HepG2 (cell line): ENCODE measurements around the gene LST1. TPM values are rescaled to one million over a fixed set of nuclear protein-coding genes. Genes with fewer than 3 reads are reported as not detected.

Experiments
- FOXA3 ChIP-seq: IDR thresholded peaks from 2 replicates; pipeline ENCODE4 v1.6.1; 2016; ENCODE audit warnings: missing genetic modification reagents, missing compliant biosample characterization
- GZF1 ChIP-seq: sonication (generic); formaldehyde crosslinking; IDR thresholded peaks from 2 replicates; pipeline ENCODE4 v1.5.1; 2020; ENCODE audit warnings: mild to moderate bottlenecking, missing genetic modification reagents
- KLF12 ChIP-seq: sonication (generic); formaldehyde crosslinking; IDR thresholded peaks from 2 replicates; pipeline ENCODE4 v1.4.0; 2020; ENCODE audit warnings: missing genetic modification reagents, borderline replicate concordance
- NAIF1 ChIP-seq: sonication (generic); formaldehyde crosslinking; IDR thresholded peaks from 2 replicates; pipeline ENCODE4 v1.5.0; 2020; ENCODE audit warnings: mild to moderate bottlenecking, missing genetic modification reagents, borderline replicate concordance
- TBX2 ChIP-seq: sonication (generic); formaldehyde crosslinking; IDR thresholded peaks from 2 replicates; pipeline ENCODE4 v1.5.0; 2020; ENCODE audit warnings: missing genetic modification reagents, mild to moderate bottlenecking, borderline replicate concordance
- ZFP36L1 ChIP-seq: sonication (generic); formaldehyde crosslinking; IDR thresholded peaks from 2 replicates; pipeline ENCODE4 v1.8.0; 2022; ENCODE audit warnings: mild to moderate bottlenecking, missing genetic modification reagents, moderate library complexity
- ZNF234 ChIP-seq: sonication (generic); formaldehyde crosslinking; conservative IDR thresholded peaks from 2 replicates; pipeline ENCODE4 v1.5.1; 2020; ENCODE audit warnings: mild to moderate bottlenecking, missing genetic modification reagents
- ZNF577 ChIP-seq: sonication (generic); formaldehyde crosslinking; IDR thresholded peaks from 2 replicates; pipeline ENCODE4 v1.4.0; 2020; ENCODE audit warnings: mild to moderate bottlenecking, low read depth, missing genetic modification reagents, borderline replicate concordance
- ZNF83 ChIP-seq: sonication (generic); formaldehyde crosslinking; IDR thresholded peaks from 2 replicates; pipeline ENCODE4 v1.4.0; 2020; ENCODE audit warnings: missing genetic modification reagents, mild to moderate bottlenecking, borderline replicate concordance
- ZSCAN12 ChIP-seq: sonication (generic); formaldehyde crosslinking; IDR thresholded peaks from 2 replicates; pipeline ENCODE4 v1.9.0; 2021; ENCODE audit warnings: mild to moderate bottlenecking, missing genetic modification reagents
- polyA plus RNA-seq, 8 experiments: library from polyadenylated mRNA; depleted of rRNA in 3 of 8; stranded (reverse) in 7 of 8; unstranded in 1 of 8; fragments of >200 nt; fragmentation: Illumina TruSeq in 4 of 8; extraction: Trizol in 4 of 8; gene quantifications; 2 replicates each; pipeline versions ENCODE4 v1.2.1 to v1.2.3, GENCODE V29; 2011 to 2016; ENCODE audit warnings: low read depth in 4 of 8, missing spikeins in 1 of 8, mixed read lengths in 1 of 8; ENCODE audit not compliant: insufficient read depth in 1 of 8
- total RNA-seq, 5 experiments: library from RNA; depleted of rRNA; stranded (reverse); fragments of >200 nt; fragmentation: Illumina TruSeq; extraction: Trizol; gene quantifications; 2 replicates each; pipeline ENCODE4 v1.2.3, GENCODE V29; 2016; ENCODE audit warnings: low read depth in 1 of 5
- TF ChIP-seq, protein P1 (sequence below): sonication (generic); formaldehyde crosslinking; IDR thresholded peaks from 2 replicates; pipeline ENCODE4 v1.4.0; 2020; ENCODE audit warnings: mild to moderate bottlenecking, missing genetic modification reagents
- TF ChIP-seq, protein P2 (sequence below): sonication (generic); formaldehyde crosslinking; IDR thresholded peaks from 2 replicates; pipeline ENCODE4 v1.4.0; 2020; ENCODE audit warnings: missing genetic modification reagents, borderline replicate concordance
- TF ChIP-seq, protein P3 (sequence below): sonication (generic); formaldehyde crosslinking; IDR thresholded peaks from 2 replicates; pipeline ENCODE4 v1.4.0; 2020; ENCODE audit warnings: missing genetic modification reagents
- TF ChIP-seq, protein P4 (sequence below): sonication (generic); formaldehyde crosslinking; IDR thresholded peaks from 2 replicates; pipeline ENCODE4 v1.5.0; 2020; ENCODE audit warnings: mild to moderate bottlenecking, missing genetic modification reagents, moderate library complexity

Gene LST1
- total and polyA plus RNA-seq, 2 of the 13 experiments (the other 11 are each of a cell fraction or from before 2014, with no cell fraction given), result not detected

DNA sequence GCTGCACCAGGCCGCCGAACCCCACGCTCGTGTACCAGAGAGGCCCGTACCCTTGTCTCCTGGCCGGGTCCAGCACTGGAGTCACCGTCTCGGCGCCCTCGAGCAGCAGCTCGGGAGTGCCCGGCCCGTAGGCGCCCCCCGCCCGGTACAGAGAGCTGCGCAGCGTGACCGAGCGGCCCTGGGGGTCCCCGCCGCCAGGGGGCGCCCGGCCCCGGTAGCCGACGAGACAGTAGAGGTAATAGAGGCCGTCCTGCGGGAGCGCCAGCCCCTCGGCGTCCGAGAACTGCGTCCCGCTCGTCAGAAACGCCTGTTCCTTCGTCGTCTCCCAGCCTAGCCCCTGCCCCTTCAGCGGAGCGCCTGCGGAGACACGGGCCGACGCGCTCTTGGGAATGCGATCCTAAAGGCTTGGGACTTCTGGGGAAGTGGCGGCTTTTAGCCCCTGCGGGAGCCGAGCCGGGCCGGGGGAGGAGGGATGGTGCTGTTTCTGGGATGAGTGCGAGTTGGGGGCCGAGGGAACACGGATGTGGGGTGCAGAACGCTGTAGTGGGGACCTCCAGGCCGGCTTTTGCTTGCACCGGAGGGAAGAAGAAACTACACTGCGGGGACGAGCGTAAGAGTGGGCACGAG is 5.2 kb upstream of the LST1 start (continued):
- TF ChIP-seq, protein P1, sequence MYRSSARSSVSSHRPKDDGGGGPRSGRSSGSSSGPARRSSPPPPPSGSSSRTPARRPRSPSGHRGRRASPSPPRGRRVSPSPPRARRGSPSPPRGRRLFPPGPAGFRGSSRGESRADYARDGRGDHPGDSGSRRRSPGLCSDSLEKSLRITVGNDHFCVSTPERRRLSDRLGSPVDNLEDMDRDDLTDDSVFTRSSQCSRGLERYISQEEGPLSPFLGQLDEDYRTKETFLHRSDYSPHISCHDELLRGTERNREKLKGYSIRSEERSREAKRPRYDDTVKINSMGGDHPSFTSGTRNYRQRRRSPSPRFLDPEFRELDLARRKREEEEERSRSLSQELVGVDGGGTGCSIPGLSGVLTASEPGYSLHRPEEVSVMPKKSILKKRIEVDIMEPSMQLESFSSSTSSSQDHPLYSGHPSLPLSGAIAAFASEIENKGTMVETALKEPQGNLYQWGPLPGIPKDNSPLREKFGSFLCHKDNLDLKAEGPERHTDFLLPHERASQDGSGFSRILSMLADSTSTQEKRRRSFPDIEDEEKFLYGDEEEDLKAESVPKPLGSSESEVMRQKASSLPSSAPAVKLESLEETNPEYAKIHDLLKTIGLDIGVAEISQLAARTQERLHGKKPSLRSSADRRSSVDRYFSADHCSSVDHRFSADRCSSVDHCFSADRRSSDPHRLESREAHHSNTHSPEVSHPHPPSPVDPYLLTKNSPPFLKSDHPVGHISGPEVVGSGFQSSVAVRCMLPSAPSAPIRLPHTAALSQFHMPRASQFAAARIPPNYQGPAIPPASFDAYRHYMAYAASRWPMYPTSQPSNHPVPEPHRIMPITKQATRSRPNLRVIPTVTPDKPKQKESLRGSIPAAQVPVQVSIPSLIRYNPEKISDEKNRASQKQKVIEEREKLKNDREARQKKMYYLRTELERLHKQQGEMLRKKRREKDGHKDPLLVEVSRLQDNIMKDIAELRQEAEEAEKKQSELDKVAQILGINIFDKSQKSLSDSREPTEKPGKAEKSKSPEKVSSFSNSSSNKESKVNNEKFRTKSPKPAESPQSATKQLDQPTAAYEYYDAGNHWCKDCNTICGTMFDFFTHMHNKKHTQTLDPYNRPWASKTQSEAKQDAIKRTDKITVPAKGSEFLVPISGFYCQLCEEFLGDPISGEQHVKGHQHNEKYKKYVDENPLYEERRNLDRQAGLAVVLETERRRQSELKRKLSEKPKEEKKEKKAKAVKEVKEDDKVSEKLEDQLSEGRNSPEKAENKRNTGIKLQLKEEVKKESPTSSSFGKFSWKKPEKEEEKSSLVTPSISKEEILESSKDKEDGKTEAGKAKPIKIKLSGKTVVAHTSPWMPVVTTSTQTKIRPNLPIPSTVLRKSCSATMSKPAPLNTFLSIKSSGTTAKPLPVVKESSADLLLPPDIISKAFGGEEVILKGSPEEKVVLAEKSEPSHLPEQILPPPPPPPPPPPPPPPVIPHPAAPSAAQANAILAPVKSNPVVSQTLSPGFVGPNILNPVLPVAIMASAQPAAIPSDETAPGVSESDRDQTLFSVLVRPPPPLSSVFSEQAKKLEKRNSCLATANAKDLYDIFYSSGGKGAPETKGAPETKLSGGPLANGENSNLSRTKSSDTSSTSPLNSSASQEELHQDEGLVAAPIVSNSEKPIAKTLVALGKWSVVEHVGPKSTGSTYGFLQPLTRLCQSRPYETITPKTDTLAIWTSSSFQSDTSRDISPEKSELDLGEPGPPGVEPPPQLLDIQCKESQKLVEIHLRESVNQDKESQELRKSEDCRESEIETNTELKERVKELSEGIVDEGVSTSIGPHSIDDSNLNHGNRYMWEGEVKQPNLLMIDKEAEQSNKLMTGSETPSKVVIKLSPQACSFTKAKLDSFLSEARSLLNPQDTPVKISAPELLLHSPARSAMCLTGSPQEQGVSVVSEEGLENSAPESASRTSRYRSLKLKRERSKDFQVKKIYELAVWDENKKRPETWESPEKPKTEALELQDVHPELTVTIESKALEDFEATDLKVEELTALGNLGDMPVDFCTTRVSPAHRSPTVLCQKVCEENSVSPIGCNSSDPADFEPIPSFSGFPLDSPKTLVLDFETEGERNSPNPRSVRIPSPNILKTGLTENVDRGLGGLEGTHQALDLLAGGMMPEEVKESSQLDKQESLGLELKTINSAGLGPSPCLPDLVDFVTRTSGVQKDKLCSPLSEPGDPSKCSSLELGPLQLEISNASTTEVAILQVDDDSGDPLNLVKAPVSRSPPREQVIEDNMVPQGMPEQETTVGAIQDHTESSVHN (CRISPR knock-in tag), result no peak
- TF ChIP-seq NAIF1 (0 out of 2 replicates have a peak, but pooled peaks have one; percentile 39), TBX2 (CRISPR knock-in tag) (peak; percentile 68), ZFP36L1 (CRISPR knock-in tag) (0 out of 2 replicates have a peak, but pooled peaks have one; percentile 38), ZSCAN12 (CRISPR knock-in tag) (no peak), ZNF234 (CRISPR knock-in tag) (no peak), KLF12 (CRISPR knock-in tag) (peak; percentile 54; the same call in 1 of the 2 replicates), ZNF83 (CRISPR knock-in tag) (no peak), GZF1 (CRISPR knock-in tag) (0 out of 2 replicates have a peak, but pooled peaks have one; percentile 26), FOXA3 (CRISPR knock-in tag) (peak; percentile 42; the same call in 1 of the 2 replicates), ZNF577 (no peak)
- TF ChIP-seq, protein P2, sequence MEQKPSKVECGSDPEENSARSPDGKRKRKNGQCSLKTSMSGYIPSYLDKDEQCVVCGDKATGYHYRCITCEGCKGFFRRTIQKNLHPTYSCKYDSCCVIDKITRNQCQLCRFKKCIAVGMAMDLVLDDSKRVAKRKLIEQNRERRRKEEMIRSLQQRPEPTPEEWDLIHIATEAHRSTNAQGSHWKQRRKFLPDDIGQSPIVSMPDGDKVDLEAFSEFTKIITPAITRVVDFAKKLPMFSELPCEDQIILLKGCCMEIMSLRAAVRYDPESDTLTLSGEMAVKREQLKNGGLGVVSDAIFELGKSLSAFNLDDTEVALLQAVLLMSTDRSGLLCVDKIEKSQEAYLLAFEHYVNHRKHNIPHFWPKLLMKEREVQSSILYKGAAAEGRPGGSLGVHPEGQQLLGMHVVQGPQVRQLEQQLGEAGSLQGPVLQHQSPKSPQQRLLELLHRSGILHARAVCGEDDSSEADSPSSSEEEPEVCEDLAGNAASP (CRISPR knock-in tag), result 0 out of 2 replicates have a peak, but pooled peaks have one; percentile 60
- TF ChIP-seq, protein P3, sequence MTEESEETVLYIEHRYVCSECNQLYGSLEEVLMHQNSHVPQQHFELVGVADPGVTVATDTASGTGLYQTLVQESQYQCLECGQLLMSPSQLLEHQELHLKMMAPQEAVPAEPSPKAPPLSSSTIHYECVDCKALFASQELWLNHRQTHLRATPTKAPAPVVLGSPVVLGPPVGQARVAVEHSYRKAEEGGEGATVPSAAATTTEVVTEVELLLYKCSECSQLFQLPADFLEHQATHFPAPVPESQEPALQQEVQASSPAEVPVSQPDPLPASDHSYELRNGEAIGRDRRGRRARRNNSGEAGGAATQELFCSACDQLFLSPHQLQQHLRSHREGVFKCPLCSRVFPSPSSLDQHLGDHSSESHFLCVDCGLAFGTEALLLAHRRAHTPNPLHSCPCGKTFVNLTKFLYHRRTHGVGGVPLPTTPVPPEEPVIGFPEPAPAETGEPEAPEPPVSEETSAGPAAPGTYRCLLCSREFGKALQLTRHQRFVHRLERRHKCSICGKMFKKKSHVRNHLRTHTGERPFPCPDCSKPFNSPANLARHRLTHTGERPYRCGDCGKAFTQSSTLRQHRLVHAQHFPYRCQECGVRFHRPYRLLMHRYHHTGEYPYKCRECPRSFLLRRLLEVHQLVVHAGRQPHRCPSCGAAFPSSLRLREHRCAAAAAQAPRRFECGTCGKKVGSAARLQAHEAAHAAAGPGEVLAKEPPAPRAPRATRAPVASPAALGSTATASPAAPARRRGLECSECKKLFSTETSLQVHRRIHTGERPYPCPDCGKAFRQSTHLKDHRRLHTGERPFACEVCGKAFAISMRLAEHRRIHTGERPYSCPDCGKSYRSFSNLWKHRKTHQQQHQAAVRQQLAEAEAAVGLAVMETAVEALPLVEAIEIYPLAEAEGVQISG, result peak; percentile 76
- TF ChIP-seq, protein P4, sequence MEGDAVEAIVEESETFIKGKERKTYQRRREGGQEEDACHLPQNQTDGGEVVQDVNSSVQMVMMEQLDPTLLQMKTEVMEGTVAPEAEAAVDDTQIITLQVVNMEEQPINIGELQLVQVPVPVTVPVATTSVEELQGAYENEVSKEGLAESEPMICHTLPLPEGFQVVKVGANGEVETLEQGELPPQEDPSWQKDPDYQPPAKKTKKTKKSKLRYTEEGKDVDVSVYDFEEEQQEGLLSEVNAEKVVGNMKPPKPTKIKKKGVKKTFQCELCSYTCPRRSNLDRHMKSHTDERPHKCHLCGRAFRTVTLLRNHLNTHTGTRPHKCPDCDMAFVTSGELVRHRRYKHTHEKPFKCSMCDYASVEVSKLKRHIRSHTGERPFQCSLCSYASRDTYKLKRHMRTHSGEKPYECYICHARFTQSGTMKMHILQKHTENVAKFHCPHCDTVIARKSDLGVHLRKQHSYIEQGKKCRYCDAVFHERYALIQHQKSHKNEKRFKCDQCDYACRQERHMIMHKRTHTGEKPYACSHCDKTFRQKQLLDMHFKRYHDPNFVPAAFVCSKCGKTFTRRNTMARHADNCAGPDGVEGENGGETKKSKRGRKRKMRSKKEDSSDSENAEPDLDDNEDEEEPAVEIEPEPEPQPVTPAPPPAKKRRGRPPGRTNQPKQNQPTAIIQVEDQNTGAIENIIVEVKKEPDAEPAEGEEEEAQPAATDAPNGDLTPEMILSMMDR (CRISPR knock-in tag), result peak; percentile 95
